Hematopoietic multipotent progenitor cell treated with erythropoietin and hydrocortisone succinate and interleukin-3 and kit ligand, for 6 days (in vitro differentiated cells): Measurements from ENCODE around the gene PEPD.
"Not testable (repeated sequence)": the region's sequence is repeated elsewhere in the genome, so short reads cannot be mapped to it uniquely, and the experiment has no call there.

Experiments
- DNase-seq: peaks from one replicate; pipeline ENCODE4 v3.0.0-alpha.2; 2015

Gene PEPD

DNA sequence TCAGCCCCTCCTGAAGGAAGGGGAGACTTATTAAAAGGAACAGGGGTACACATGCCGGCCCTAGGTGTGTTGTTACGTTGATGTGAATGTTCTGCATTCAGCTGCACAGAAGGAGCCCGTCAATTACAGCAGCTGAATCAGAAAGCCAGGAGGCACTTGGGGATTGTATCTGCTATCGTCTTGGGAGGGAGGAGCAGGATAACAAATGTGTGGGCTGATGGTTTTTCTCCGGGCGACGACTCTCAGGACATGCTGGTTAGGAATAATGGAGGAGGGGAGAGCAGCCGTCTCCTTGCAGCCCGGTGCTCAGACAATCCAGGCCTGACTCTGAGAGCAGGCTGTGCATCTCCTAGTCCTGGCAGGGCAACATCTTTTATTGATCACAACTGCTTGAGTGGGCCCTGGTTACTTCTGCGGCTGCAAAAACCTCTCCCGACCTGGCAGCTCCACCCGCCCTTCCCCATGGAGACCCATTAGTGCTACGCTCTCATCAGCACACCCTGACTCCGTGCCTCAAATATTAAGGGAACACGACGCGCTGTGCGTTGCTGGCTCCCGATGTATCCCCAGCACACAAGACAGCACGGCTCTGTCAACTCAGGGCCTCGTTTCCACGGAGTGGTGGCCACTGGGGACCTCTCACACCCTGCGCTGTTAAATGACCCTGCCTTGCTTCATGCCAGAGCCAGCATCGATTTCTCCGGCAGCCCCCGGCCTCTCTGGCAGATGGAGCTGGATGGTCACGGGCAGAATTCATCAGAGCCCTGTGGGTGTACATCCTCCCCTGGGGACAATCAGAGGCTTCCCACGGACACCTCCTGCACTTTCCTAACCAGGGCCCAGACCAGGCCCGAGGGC lies 25.3 kb downstream of the PEPD start:
- DNase-seq: no peak

DNA sequence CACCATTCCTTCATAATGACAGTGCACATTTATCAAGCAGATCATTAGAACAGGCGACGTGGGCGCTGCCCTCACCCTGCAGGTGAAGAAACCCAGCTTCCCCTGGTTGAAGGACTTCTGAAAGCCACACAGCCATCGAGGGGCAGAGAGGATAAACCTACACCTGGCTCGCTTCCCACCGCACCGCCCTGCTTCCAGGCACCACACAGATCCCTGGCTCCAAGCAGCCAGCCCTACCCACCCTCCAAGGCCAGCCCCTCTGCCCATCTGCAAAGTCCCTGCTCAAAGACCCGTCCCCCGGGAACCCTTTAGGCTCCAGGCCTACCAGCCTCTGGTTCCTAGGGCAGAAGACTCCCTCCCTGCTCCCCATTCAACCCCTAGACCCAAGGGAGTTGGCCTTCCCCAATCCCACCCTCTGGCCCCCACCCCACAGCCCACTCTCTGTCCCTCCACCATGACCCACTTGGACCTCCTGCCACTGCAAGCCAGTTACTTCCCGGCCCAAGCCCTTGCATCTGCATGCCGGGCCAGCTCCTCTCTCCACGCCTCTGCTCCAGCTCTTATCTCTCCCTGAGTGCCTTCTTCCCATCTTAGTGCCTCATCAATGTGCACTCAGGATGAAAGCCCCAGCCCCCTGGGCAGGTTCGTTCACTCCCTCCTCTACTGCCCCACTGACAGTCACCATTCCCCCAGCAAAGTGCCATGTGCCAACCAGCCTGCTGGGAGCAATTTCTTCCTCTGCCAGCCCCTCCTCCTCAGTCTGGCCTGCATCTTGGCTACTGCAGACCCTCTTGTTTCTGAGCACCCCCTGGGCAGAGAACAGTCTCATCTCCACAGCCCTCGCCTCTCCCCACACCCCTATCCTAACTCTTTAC lies 28.0 kb downstream of the PEPD start:
- DNase-seq: no peak

GRCh38 chr19:33492951-33493350 lies 28.6 kb downstream of the PEPD start:
- DNase-seq: no peak

DNA sequence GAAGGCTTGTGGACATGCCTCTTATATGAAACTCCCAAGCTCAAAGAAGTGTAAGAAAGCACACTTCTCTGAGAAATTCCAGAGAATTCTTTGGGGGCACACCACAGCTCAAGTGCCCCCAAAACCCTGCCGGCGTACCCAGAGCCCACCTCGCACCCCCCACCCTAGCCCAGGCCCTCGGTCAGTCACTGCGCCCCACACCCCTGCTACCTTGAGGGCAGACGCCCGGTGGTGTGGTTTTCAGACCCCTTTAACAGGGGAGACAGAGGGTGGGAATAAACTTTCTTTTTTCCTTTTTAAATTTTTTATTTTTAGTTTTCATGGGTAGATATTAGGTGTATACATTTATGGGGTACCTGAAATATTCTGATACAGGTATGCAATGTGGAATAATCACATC lies 29.5 kb downstream of the PEPD start:
- DNase-seq: no peak

DNA sequence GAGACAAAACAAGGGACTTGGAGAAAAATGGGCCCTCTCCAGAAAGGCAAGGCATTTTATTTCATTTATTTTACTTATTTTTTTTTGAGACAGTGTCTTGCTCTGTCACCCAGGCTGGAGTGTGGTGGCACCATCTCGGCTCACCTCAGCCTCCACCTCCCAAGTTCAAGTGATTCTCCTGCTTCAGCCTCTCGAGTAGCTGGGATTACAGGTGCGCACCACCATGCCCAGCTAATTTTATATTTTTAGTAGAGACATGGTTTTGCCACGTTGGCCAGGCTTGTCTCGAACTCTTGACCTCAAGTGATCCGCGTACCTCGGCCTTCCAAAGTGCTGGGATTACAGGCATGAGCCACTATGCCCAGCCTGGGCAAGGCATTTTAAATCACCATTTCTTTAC lies 31.0 kb downstream of the PEPD start:
- DNase-seq: not testable (repeated sequence)

DNA sequence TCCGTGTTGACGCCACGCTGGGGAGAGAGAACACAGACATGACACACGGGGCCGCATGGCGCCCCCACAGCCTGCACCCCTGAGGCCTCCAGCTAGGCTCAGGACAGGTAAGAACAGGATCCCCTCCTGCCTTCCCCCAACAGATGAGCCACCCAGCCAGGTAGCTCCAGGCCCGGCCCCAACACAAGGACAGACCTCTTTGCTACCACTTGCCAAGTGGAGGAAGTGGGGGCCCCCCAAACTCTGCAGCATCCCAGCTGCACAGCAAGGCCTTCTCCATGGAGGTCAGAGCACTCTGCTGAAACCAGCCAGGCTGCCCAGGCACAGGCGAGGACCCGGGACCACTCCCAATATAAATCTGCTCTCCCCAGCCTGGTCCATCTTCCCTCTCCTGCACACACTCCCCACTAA lies 31.5 kb downstream of the PEPD start:
- no peak for DNase-seq

GRCh38 chr19:33488826-33489225 lies 32.8 kb downstream of the PEPD start:
- DNase-seq: no peak

GRCh38 chr19:33487901-33488800 lies 33.4 kb downstream of the PEPD start:
- DNase-seq: no peak

GRCh38 chr19:33486936-33487811 lies 34.4 kb downstream of the PEPD start:
- DNase-seq: no peak

GRCh38 chr19:33486407-33486806 lies 35.2 kb downstream of the PEPD start:
- DNase-seq: no peak

GRCh38 chr19:33484226-33484774 lies 37.3 kb downstream of the PEPD start:
- no peak for DNase-seq

- no peak for DNase-seq
These were observed 39.1 kb downstream of the PEPD start for GRCh38 chr19:33482476-33482875.

DNA sequence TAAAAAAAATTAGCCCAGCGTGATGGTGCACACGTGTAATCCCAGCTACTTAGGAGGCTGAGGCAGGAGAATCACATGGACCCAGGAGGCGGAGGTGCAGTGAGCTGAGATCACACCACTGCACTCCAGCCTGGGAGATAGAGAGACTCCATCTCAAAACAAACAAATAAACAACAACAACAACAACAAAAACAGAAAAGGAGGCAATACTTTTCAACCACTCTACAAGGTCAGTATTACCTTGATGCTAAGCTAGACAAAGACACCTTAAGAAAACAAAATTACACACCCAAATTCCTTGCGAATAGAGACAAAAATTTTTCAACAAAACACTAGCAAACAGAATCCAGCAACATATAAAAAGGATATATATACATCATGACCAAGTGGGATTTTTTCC lies 39.7 kb downstream of the PEPD start:
- DNase-seq: no peak

DNA sequence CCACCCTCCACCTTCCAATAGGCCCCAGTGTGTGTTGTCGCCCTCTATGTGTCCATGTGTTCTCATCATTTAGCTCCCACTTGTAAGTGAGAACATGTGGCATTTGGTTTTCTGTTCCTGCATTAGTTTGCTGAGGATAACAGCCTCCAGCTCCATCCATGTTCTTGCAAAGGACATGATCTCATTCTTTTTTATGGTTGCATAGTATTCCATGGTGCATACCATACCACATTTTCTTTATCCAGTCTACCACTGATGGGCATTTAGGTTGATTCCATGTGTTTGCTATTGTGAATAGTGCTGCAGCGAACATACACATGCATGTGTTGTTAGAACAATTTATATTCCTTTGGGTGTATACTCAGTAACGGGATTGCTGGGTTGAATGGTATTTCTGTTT lies 42.0 kb downstream of the PEPD start:
- DNase-seq: not testable (repeated sequence)

GRCh38 chr19:33477781-33478180 lies 43.8 kb downstream of the PEPD start:
- no peak for DNase-seq

GRCh38 chr19:33476151-33476707 lies 45.4 kb downstream of the PEPD start:
- no peak for DNase-seq

DNA sequence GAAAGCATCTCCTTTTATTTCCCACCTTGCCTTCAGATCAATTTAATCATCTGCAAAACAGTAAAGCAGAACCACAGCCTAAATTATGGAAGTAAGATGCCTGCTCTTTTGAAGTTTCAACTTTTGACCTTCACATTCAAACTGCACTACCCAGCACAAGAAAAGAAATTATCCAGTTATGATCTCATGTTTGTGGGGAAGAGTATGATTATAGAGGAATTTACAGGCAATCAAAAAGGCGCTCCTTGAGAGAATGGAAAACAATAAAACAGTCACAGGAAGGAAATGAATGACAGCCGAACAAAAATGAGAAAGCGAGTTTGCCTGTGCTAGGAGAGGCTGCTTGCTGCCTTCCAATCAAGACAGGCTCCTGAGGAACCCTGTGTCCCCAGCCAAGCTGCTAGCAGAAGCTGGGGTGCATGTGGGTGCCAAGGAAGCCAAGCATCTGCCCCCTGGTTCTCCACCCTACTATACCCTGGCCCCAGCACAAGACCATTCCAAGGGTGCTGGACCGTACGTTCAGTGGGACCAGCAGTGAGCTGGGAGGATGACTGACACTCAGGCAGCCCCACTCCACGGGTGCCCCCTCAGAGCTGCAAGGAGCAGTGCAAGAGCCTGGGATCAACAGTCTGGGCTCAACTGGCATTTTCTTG lies 47.8 kb downstream of the PEPD start:
- DNase-seq: no peak

DNA sequence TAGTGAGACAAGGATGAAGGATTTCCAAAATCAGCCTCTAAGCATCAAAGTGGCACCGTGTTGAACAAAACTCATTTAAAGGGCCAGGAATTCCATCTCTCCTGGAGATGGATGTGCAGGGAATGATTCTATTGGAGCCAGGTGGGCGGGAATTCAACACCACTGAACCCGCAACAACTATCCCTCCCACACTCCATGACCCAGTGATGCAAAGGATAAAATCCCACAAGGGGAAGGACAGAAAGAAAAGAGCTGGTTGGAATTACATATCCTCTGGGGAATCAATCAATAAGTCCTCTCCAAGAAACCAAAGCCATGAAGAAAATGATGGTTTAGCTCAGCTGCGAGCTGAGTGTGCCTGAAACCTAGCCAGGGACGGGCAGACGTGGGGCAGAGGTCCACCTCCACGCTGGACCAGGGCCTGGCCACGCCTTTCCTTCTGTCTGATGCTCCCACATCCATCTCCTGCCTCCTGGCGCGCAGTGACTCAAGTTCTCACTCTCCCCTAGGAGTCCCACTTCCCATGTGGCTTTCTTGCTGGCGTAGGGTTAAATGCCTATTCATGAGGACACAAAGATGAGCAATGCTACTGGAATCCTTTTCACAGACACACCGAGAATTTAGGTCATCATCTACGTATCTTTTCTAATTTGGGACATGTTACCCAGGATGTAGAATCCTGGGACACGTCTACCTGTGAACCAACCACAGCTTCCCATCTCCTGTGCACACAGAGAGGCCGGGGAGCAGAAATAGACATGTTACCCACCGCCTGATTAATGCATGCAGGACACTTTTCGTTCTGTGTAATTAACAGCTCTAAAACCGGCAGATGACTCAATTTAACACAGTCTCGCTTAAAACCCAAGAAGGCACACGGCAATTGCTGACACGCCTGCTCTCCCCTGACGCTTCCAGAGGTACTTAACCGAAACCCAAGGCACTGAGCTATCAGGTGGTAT lies 48.6 kb downstream of the PEPD start:
- DNase-seq: no peak

GRCh38 chr19:33472226-33472625 lies 49.4 kb downstream of the PEPD start:
- DNase-seq: no peak
